Inferior parietal cortex (tissue), 1 donor: ENCODE results near the gene VMP1.

Experiments
- DNase-seq: peaks from one replicate; pipeline ENCODE4 v3.0.0-alpha.2; 2016; ENCODE audit errors: extremely low spot score

The VMP1 gene

DNA sequence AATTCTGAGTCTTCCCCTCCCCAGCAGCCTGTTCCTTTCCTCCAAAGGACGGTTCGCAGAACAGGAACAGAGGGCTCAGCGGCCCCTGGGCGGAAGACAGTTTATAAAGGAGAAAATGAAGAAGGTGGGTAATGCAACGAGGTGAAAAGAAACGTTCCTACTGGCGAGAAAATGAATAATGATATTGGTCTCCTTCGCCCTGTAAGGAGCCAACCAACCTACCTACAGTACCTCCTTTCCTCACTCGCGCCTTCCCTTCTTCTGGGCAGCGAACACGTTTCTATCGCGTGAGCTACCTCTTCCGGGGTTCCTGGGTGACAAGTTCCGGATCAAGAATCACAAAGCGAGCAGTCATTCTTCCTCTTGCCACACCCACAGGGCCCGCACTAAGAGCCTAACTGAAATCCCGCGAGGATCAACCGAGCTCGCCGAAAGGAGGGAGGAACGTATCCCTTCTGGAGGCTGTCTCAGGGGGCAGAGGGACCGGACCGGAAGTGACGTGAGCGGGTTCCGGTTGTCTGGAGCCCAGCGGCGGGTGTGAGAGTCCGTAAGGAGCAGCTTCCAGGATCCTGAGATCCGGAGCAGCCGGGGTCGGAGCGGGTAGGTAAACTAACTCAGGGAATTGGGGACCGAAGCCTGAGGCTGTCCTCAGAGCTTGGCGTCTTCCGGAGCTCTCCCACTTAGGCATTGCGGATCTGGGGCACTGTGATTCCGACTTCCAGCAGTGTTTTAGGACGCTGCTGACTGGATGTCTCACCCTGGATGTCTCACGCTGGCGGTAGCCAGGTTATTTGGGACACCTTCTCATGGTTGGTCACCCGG, at the start of gene VMP1, which contains the start of gene PTRH2:
TSS of gene VMP1 (plus strand) at position 506 of the 822 bp plus-strand sequence. CDS start 23,793 bp downstream, outside the sequence.
TSS of gene PTRH2 (minus strand) at position 282 of the 822 bp plus-strand sequence. CDS start 9,452 bp downstream, outside the sequence.
- DNase-seq, result peak; percentile 100

GRCh38 chr17:59666235-59666634, 41.2 kb upstream of the VMP1 start:
- no peak for DNase-seq

GRCh38 chr17:59668816-59669215, 38.6 kb upstream of the VMP1 start:
- no peak for DNase-seq

- no peak for DNase-seq
Measured at GRCh38 chr17:59669411-59669810, 38.0 kb upstream of the VMP1 start.

GRCh38 chr17:59669944-59670343, 37.5 kb upstream of the VMP1 start:
- no peak for DNase-seq

DNA sequence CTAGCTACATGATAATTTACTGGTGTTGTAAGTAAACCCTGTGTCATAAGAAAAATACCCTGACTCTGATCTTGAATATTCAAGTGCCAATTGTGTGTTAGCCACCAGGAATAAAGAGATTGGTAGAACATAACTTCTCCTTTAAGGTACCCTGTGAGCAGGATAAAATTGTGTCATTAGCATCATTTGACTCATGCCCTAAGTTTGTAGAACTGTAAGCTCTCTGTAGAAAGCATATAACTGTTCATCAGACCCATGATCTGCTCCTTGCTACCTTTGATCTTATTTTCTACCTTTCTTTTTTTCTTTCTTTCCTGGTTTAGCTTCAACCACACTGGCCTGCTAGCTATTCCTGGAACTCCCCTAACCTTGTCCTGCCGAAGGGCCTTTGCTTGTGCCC, 36.1 kb upstream of the VMP1 start:
- DNase-seq, result no peak

GRCh38 chr17:59675231-59675630, 32.2 kb upstream of the VMP1 start:
- no peak for DNase-seq

GRCh38 chr17:59676716-59677115, 30.7 kb upstream of the VMP1 start:
- DNase-seq, result no peak

DNA sequence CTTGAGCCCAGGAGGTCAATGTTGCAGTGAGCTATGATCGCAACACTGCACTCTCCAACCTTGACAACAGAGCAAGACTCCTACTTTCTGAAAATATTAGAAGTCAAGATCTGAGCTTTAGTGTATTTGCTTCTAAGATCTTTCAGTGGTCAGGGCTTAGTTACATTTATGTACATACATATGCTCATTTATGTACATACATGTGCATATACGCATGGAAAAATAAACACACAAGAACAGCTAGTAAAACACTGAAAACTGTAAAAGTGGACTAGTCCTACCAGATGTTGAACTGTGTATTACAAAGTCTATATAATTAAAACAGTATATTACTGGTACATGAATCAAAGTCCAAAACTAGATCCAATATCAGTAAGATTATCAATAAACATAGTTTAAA, 28.5 kb upstream of the VMP1 start:
- DNase-seq, result no peak

GRCh38 chr17:59680314-59680713, 27.1 kb upstream of the VMP1 start:
- no peak for DNase-seq

GRCh38 chr17:59683283-59683682, 24.2 kb upstream of the VMP1 start:
- DNase-seq, result no peak

GRCh38 chr17:59684967-59685366, 22.5 kb upstream of the VMP1 start:
- no peak for DNase-seq

DNA sequence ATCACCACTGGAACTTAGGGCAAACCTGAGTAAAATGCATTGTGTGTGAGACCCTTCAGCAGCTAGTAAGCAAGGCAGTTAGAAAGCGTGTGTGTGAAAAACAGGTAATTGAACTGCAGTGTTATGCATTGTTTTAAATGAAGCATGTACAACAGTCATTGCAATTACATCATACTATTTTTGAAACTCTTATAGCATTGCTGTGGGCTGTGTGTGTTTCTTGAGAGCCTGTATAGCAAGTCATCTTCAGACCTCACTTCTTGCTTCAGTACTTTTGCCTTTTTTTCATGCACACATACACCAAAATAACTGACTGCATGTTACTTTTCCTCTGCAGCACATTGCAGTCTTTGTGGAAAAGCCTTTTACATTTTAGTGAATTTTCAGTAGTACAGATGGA, 19.4 kb upstream of the VMP1 start:
- no peak for DNase-seq

- no peak for DNase-seq
Measured at GRCh38 chr17:59688496-59688895, 19.0 kb upstream of the VMP1 start.

DNA sequence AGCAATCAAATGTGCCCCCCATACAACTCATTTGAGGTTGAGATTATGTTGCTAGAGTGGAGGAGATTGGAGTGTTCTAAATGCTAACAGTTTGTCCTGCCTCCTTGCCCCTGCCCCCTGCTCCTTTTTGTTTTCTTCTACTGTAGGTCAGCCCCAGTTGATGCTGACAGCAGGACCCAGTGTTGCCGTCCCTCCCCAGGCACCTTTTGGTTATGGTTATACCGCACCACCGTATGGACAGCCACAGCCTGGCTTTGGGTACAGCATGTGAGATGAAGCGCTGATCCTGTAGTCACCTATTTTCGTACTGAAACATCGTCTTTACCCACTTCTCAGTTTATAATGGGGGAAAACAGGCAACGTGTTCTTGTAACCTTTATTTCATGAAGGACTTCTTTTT, 13.9 kb upstream of the VMP1 start:
- DNase-seq, result no peak

DNA sequence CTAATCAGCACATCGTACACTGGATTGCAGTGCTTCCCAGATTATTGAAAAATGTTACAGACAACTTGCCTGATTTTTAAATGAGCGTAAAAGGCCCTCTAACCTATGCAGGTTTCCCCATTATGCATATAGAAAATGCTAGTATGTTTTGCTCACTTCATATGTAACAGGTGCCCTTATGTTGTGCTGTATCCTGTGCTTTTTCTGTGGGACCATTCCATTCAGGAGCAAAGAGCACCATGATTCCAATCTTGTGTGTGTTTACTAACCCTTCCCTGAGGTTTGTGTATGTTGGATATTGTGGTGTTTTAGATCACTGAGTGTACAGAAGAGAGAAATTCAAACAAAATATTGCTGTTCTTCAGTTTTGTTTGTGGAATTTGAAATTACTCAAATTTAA, 13.1 kb upstream of the VMP1 start:
- no peak for DNase-seq

DNA sequence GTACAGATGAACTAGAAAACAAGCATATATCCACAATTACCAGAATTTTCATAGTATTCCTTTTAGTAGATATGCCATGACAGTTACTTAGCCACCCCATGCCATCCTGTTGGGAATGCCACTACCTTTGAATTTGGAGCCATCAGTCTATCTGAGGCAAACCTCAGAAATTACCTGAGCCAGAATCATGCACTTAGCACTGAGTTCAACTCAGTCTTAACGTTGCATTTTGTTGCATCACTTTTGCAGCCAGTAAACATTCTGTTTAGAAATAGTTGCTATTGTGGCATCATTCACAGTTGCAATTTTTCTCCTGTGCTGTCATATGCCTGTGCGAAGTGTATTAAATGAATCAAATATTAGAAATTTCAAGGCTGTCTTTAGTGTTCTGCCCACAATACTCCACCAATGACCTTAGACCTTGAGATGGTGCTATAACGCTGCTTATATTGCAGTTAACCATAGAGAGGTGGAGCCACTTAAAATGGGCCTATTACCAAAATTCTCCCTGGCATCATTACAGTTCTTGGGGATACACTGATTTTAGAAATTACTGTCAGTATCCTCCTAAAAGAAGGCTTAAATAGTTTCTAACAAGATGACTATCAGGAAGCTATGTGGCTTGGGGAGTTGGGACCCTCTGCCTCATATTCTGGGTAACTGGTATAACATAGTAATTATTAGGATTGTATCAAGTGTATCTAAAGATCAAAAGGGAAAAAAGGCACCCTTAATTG, 11.3 kb upstream of the VMP1 start:
- DNase-seq, result no peak

DNA sequence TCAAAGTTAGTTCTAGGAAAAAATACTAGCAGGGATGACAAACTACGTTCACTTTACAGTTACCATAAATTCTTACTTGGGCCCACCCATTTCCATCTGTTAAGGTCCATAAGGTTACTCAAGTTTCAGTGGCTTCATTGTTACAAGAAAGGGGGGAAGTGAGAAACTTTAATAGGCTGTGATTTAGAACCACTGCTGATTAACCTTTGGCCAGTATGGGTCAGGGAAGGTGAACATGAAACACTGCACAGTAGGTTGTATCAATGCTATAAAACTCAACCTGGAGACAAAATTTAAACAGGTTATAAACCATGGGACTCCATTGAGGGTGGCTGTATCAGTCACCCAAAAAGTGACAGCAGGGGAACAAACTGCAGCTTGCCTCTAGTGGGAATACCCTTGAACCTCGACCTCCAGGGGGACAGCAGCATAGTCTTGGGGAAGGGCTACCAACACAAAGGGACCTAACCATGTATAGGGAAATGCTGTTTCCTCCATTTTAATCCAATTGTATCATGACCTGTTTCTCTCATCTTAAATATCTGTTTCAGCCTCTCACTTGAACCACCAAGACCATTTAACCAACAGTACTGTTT, 10.7 kb upstream of the VMP1 start:
- DNase-seq, result no peak

- DNase-seq, result no peak
Measured at GRCh38 chr17:59698143-59698542, 9.3 kb upstream of the VMP1 start.

GRCh38 chr17:59699218-59699617, 8.2 kb upstream of the VMP1 start:
- DNase-seq, result no peak

GRCh38 chr17:59699786-59700185, 7.7 kb upstream of the VMP1 start:
- no peak for DNase-seq

GRCh38 chr17:59702304-59702703, 5.2 kb upstream of the VMP1 start:
- no peak for DNase-seq

DNA sequence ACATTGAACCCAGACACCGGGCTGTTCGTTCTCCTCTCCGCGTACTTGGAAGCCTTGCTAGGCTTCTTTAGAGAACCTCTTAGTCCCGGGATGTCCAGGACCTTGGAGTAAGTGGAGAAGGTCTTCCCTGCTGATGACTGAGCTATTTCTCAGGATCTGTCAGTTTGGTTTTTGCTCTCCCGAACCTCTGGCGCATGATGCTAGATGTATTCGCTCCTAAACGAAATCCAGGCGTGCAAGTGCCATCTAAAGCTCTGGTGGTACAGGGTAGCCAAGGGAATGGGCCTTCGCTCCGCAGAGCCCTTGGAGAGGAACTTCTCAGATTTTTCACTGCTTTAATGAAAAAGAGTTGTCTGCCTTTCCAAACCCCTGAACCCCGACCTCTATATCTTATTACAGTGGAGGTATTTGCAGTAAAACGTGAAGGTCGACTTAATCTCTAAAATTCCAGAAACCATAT, 547 bp downstream of the VMP1 start:
- DNase-seq, result no peak
